NCI-H2029 treated with DMSO at 0.1 percent for 48 hours (cell line): ENCODE data around the gene PPP2R5C.

Experiments
- DNase-seq: peaks from one replicate; lab custom pipeline; 2025; lab: John Stamatoyannopoulos, UW

PPP2R5C gene

DNA sequence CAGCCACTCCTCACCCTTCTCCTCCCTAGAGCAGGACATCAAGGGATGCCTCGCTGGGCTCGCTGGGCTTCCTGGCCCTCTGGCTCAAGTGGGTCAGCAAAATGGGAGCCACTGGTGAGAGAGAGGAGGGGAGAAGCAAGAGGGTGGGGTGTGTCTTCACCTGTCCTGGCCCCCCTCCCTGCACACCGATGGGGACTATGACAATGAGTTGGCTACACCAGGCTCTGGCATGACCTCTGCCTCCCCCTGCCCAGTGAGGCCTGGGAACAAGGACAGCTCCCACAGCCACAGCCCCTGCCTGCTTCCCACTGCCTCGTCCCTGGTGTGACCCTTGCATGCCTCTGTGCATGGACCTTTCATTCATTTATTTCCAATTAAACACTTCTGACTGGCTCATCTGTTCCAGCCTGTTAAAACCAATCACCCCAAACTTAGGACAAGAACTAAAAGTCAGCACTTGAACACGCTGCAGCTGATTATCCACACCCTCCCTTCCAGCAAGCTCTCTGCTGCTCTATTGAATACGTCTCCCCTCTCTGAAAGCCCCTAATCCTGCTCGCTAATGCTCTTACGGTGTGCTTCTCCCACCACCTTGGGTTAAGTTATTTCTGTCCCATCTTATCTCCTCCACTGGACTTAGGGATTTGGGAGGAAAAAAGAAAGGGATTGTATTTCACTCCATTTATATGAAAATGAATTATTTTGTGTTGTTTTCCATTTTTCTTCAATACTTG, 5.8 kb upstream of the PPP2R5C start:
- no peak for DNase-seq

DNA sequence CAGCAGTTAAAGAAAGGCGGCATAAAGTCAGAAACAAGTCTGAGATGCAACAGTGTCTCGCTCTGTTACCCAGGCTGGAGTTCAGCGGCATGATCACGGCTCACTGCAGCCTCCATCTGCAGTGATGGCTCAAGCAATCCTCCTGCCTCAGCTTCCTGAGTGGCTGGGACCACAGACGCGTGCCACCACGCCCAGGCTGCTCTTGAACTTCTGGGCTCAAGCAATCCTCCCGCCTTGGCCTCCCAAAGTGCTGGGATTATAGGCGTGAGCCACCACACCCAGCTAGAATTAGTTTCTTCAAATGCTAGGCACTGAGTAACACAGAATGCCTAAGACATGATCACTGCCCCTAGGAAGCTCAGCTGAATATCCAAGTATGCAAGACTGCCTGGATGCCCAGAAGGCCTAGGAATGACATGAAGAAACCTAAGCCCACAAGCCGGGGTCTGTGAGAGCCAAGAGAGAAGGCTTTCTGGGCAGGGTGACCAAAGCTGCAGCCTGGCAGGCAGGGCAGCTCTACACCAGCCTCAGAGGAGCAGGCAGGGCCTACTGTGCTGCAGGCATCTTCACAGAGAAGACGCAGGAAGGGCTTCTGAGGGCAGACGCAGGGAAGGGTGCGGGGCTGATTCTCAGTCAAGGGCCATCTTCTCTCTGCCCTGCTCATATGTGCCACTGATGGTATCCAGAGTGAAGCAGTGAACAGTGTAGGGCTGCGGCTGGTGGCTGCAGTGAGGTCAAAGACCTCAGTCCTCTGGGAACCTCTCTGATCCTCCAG, 4.3 kb upstream of the PPP2R5C start:
- DNase-seq = no peak

DNA sequence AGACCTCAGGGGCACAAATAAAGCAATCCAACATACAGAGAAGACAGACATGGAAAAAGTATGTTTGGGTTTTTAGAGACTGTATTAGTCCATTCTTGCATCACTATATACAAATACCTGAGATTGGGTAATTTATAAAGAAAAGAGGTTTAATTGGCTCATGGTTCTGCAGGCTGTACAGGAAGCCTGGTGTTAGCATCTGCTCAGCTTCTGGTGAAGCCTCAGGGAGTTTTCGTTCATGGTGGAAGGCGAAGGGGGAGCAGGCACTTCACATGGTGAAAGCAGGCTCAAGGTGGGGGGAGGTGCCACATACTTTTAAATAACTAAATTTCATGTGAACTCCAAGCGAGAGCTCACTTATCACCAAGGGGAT, 3.7 kb upstream of the PPP2R5C start:
- DNase-seq = no peak

DNA sequence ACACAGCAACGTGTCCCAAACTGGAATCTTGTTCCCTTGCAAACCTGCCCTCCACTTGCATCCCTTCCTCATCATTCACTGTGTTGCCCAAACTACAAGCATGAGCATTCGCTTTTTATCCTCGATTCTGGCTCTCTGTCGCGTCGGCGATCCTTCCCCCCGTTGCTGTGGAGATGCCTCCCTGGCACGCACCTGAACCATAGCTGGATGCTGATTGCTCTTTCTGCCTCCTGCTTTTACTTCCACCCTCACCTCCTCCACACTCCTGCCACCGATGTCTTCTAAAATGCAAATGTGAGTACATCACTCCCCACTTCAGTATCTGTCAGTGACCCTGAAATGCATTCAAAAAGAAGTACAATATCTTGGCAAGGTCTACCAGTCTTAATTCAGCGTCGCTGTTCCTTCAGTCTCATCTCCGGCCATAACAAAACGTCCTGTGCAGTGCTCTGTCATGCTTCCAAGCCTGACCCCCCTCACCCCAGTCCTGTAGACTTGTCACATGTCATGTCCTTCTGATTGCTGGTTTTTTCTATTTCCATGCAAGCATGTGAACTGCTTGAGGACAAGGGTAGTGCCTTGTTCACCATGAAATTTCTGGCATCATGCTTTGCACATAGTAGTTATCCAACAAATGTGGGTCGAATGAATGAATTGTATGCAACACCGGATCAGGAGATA, 2.5 kb upstream of the PPP2R5C start:
- no peak for DNase-seq

DNA sequence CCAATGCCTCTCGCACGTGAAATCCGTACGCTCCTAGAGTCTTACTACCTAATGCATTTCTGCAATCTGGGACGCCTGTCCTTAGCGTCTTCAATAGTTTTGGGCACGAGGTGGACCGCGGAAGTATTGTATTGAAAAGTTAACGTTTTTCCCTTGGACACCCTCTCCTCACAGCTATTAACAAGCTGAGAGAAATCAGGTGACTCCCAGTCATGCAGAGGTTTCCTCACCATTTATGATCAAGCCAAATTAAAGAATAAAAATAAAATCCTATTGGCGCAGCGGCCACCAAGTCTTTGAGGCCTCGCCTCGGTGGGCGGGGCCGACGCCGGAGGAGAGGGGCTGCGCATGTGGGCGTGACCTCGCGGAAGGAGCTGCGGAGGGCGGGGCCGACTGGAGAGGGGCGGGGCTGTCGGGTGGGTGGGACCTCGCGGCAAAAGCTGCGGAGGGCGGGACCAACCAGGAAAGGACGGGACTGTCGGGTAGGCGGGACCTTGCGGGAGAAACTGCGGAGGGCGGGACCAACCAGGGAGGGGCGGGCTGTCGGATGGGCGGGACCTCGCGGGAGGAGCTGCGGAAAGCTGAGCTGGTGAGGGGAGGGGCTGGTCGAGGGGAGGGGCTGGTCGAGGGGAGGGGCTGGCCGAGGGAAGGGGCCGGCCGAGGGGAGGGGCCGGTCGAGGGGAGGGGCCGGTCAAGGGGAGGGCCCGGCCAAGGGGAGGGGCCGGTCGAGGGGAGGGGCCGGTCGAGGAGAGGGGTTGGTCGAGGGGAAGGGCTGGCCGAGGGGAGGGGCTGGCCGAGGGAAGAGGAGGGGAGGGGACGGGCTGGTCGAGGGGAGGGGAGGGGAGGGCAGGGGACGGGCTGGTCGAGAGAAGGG, 1.1 kb upstream of the PPP2R5C start:
- DNase-seq = peak; percentile 37

DNA sequence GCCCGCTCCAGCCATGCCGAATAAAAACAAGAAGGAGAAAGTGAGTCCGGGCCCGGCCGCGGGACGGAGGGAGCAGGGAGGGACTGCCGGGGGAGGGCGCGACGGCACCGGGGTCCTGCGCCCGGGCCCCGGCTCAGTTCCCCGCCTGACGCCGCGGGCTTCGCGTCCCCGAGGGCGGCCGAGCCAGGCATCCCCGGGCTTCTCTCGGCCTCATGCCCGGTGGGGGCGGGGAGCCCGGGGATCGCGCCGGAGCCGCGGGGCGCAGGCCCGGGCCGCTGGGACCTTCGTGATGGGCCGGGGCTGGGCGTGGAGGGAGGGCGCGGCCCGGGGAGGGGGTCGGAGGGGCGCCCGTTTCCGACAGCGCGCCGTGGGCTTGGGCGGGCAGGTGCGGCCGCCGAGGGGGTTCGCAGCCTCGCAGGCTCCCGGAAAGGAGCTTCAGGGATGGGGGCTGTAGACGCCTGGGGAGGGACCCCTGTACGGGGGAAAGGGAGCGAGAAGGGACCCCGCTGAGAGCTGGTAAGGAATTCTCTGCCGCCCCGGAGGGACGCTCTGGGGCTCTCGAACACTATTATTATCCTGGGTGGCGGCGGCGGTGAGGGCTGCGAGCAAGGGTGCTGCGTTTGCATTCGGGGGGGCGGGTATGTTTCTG, 496 bp downstream of the PPP2R5C start:
- no peak for DNase-seq

DNA sequence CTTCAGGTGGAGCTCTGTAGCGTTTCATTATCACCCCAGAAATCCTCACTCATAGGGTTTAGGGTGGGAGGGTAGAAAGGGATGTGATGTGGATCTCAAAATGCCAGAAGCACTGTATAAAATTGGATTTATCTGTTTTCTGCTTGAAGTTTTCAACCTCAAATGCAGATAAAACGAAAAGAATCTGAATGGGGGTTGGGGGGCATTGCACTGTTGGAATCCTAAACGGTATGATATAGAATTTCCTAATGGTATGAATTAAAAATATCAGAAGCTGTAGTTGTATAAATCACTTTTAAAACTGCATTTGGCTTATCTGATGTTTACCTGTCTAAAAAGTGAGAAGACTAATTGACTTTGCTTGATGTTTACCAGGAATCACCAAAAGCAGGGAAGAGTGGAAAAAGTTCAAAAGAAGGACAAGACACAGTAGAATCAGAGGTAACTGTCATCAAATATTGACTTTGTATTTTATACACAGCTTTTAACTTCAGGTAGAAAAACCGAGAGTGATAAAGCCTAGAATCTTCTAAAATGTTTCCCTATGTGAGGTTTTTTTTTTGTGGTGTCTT, 1.1 kb downstream of the PPP2R5C start:
- DNase-seq = no peak

DNA sequence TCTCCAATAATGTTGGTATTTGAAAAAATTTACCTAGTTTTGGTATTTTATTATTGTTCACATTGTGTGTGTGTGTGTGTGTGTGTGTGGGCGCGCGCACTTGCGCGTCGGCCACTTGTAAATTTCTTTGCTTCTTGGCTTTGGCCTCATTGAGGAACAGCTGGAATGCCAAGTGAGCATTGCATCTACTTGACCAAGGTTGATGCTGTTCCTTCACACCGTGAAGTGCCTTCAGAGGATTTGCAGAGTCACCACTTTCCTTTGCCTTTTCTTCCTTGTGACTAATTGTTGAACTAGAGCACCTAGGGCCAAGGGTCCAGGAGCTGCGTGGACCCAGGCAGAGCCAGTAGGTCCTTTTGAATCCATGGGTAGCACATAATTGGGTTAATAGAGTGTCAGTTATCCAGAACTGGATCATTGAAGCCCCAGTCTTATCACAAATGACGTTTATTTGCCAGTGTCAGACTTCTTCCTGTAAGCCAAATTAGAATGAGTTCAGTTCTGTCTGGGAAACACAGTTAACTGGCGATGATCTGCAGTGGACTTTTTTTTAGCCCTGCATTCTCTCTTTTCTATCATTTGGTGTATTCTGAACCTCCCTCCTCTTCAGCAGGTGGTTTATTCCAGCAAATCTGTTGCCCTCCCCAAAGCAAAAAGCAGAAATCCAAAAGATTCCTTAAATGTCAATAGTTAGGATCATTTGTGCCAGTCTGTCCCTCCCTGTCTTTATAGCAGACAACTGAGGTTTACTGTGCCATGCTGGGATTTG, 2.6 kb downstream of the PPP2R5C start:
- no peak for DNase-seq

DNA sequence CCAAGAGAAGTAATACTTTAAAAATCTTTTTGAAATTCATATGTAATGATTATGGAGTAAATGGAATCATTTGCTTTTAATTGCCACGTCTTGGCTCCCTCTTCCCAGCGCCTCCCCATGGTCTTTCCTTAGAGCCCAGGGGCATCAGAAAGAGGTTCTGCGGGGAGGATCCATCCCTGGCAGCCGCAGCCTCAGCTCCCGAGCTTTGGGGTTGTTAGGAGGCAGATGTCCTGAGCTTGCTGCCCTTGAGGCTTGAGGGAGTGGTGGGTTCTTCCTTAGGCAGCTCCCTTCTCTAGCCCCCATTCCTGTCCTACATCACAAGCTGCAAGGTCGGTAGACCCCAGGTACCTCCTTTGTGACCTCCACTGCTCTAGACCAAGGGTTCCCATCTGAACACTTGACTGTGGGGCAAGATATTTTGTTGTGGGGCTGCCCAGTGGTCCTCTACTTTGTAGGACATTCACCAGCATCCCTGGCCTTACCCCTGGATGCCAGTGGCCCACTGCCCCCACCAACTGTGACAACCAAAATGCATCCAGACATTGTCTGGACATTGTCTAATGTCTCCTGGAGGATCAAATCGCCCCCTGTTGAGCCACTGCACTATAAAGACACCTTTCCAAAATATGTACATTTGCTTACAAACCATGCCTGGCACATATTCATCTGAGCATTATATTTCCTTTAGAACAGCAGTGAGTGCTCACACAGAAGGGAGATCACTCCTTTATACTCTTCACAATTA, 6.3 kb downstream of the PPP2R5C start:
- DNase-seq = no peak

DNA sequence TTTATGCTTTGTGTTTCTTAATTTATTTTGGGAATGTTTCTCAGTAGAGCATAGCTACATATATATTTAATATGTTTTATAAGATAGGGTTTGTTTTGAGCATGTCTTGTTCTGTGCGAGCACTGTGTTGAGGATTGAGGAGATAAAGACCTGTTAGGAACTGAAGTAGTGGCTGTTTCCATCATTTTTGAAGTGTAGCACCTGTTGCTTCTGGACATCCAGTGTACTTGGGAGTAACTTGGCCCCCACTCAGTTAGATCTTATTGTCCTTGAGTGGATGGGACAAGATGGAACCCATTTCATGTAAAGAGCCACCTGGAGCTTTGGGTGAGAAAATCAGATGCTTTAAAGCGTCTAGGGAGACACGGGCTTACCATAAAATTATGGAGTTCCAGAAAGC, 8.7 kb downstream of the PPP2R5C start:
- no peak for DNase-seq

DNA sequence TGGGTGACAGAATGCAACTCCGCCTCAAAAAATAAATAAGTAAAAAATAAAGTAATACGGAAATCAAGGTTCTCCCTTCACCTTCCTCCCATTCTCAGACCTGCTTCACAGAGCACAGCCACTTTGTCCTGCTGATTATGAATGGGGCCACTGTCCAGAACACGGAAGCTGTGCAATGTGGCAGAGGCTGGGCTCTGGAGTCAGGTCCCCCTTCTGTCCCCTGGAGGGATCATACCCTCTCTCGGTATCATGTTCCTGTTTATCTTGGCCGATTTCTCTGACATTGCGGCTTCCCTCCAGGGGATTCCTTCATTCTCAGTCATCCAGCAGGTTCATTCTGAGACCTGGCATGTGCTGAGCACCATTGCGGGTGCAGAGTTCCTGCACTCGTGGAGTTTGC, 11.3 kb downstream of the PPP2R5C start:
- DNase-seq = no peak

DNA sequence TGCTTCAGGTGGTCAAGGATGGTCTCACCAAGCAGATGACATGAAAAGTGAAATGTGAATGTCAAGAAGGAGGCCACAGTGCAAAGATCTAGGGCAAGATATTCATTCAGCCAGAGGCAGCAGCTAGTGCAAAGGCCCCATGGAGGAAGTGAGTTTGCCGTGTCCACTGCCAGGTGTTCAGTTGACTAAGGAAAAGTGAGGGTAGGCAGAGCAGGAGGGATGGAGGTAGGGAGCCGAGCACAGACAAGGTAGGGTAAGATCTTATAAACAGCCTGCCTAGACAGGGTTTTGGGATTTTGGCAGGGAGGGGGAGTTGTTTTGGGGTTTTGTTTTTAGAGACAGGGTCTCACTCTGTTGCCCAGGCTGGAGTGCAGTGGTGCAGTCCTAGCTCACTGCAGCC, 11.9 kb downstream of the PPP2R5C start:
- no peak for DNase-seq

DNA sequence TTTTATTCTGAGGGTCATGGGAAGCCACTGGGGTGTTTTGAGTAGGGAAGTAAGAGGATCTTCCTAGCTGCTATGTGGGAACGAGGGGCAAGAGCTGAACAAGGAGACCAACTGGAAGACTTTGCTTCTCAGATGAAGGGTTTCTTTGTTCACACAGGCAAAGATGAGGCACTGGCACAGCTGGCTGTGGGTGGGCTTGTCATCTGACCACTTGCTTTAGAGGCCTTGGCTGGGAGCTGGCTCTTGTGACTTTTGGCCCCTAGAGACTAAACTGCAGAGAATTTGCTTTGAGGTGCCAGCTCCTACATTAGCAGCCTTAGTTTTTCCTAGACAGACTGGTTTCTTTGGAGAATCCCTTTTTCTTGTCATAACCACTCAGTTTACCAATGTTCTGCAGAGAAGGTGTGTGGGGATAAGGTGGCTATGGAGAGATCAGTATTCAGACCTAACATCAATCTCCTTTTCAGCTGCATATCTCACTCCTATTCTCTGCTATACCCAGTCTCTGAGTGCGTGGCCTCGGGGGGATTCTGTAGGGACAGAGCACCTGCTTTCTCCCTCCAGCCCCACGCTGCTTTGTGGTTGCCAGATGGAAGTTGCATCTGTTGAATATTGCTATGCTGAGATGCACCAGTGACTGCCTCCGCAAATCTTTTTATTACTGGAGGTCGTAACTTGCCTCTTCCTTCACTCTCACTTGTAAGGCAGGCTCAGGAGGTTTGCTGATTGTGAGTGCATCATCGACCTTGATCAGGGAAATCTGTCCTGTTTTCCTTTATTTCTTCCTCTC, 12.7 kb downstream of the PPP2R5C start:
- DNase-seq = no peak

DNA sequence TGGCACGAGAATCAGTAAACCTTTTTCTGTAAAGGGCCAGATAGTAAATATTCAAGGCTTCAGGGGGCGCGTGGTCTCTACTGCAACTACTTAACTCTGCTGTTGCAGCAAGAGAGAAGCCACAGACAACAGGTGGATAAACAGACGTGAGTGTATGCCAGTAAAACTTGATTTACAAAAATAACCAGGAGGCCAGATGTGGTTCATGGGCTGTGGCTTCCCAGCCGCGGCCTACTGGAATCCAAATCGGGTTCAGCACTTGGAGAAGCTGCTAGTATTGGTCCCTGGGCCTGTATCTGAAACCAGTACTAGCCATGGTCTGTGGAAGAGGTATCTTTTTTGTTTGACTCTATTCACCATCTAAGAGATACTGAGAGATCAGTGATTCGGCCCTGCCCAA, 13.3 kb downstream of the PPP2R5C start:
- DNase-seq = no peak

DNA sequence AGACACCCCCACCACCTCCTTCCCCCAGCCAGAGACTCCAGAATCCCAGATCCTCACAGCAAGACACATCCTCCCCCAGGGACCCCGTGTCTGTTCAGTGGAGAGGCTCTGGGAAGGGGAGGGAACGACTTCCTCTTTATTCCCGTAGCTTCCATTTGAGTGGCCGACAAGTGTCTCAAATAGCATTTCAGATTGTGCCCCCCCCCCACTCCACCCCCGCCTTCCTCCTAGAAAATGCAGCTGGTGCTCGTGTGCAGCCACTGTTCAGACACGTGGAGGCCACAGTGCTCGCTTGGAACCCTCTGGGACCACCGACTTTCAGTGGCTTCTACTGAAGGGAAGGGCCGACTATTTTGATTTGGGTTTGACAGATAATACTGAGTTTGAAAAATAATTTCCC, 14.3 kb downstream of the PPP2R5C start:
- DNase-seq = no peak

DNA sequence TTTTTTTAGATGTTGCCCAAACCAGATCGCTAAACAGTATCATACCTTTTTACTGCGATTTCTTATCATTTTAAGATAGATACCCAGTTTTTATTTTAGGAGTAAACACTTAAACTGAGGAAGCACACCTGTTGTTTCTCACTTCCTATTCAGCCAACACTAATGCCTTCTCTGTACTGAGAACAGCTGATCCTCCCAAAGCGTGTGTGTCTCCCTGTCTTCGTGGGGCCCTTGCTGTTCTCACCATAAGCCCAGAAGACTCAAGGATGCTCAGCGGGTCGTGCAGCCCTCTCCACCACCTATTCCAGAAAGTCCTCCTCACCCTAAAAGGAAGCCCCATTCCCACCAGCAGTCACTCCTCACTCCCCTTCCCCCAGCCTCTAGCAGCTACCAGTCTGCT, 14.8 kb downstream of the PPP2R5C start:
- DNase-seq = no peak

DNA sequence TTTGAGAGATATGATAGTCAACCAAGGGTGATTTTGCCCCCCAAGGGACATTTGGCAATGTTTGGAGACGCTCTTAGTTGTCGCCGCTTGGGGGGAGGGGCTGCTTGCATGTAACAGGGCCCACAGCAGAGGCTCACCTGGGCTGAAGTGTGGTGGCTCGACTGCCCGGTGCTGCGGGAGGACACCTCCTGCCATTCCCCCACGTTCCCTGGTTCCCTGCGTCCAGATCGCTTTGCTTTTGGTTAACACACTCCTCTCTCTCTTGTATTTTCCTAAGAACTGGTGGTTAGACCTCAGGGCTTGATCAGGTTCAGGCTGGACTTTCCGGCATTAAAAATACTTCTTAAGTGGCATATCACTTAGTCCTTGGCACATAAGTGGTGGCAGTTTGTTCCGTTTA, 18.9 kb downstream of the PPP2R5C start:
- DNase-seq = no peak

DNA sequence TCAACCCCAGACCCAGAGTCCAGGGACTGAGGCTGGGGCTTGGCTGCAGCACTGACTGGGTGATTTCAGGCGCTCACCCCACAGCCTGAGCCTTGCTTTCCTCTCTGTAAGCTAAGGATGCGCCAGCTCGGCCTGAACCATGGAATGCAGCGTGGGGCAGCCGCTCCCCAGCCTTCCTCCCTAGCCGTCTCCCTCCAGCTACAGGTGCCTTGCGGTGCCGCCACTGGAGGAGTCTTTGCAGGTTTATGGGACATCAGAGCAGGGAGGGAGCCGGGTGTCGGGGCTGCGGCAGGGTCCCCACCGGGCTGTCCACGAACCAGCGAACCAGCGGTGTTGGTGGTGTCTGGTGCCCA, 19.4 kb downstream of the PPP2R5C start:
- DNase-seq = no peak
